ENCODE measurements around the gene PARPBP. TPM values are rescaled to one million over a fixed set of nuclear protein-coding genes. Genes with fewer than 3 reads are reported as not detected.

Gene PARPBP
- total RNA-seq, 4 donors from 2014 or later = 0.26 to 26.8 (median 1.2) TPM

GRCh38 chr12:102182635-102183034 is 62.7 kb downstream of the PARPBP start:
- Histone ChIP-seq H3K4me3 (no peak overlapping the region), H3K36me3 (no peaks in the 10 kb centered on the region), H3K4me1 (no peaks in the 10 kb centered on the region), H3K27me3 (no peaks in the 10 kb centered on the region), H3K9me3 (no peaks in the 10 kb centered on the region), H3K27ac (no peak overlapping the region)
- no peak for DNase-seq
- intact Hi-C loops (cut with DNase I; ENCODE audit: low total_unique reads) = no loop called here
- no peak for TF ChIP-seq POLR2A (IDR thresholded peaks at IDR 0.05)
- TF ChIP-seq, protein P1, sequence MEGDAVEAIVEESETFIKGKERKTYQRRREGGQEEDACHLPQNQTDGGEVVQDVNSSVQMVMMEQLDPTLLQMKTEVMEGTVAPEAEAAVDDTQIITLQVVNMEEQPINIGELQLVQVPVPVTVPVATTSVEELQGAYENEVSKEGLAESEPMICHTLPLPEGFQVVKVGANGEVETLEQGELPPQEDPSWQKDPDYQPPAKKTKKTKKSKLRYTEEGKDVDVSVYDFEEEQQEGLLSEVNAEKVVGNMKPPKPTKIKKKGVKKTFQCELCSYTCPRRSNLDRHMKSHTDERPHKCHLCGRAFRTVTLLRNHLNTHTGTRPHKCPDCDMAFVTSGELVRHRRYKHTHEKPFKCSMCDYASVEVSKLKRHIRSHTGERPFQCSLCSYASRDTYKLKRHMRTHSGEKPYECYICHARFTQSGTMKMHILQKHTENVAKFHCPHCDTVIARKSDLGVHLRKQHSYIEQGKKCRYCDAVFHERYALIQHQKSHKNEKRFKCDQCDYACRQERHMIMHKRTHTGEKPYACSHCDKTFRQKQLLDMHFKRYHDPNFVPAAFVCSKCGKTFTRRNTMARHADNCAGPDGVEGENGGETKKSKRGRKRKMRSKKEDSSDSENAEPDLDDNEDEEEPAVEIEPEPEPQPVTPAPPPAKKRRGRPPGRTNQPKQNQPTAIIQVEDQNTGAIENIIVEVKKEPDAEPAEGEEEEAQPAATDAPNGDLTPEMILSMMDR (IDR thresholded peaks at IDR 0.05) = no peak

DNA sequence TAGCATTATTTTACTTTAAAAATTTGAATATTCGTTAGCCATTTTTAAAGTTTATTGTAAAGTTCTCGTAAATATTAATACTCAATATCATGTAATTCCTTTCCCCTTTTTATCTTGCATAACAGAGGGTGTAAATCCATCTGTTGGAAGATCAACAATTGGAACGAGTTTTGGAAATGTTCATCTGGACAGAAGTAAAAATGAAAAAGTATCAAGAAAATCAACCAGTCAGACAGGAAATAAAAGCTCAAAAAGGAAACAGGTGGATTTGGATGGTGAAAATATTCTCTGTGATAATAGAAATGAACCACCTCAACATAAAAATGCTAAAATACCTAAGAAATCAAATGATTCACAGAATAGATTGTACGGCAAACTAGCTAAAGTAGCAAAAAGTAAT is 75.8 kb downstream of the PARPBP start:
- H3K27ac ChIP-seq = no peak overlapping the region
- H3K4me1 ChIP-seq = no peaks in the 10 kb centered on the region
- no peaks in the 10 kb centered on the region for H3K36me3 ChIP-seq
- TF ChIP-seq, protein P1 (IDR thresholded peaks at IDR 0.05) = no peak
- no peak for TF ChIP-seq POLR2A (IDR thresholded peaks at IDR 0.05)
- no peak for DNase-seq
- H3K4me3 ChIP-seq = no peak overlapping the region
- no peaks in the 10 kb centered on the region for H3K9me3 ChIP-seq
- no peaks in the 10 kb centered on the region for H3K27me3 ChIP-seq
- intact Hi-C loops (cut with DNase I; ENCODE audit: low total_unique reads) = no loop called here

DNA sequence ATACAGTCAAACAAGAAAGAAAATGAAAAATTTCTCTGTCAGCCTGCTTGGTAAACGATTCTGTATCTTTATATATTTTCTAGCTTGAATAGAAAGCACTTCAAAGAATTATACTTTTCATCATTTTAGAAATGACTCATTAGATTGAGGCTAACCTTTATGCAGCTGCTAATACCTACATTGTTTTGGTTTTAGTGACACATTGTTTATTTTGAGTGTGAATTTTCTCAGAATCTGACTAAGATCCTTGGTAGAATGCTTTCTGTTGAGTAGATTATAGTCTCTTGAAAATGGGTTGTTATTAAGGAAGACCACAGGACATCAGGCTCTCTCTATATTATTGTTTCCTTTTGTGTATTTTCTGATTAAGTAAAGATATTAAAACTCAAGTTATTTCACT is 77.8 kb downstream of the PARPBP start, which contains the start of gene PMCH:
PMCH (minus strand) TSS at position 45 of the 400 bp plus-strand sequence. CDS start 63 bp downstream, outside the sequence.
- H3K4me3 ChIP-seq = no peak within 1 kb of the TSS
- TF ChIP-seq, protein P1 (IDR thresholded peaks at IDR 0.05) = no peak
- no peak for TF ChIP-seq POLR2A (IDR thresholded peaks at IDR 0.05)
- no peak for DNase-seq
- intact Hi-C loops (cut with DNase I; ENCODE audit: low total_unique reads) = no loop called here
- no peaks in the 10 kb centered on the region for H3K27me3 ChIP-seq
- no peak within 1 kb of the TSS for H3K27ac ChIP-seq
- H3K9me3 ChIP-seq = no peaks in the 10 kb centered on the region
- no peaks in the 10 kb centered on the region for H3K4me1 ChIP-seq
- H3K36me3 ChIP-seq = no peaks in the 10 kb centered on the region

DNA sequence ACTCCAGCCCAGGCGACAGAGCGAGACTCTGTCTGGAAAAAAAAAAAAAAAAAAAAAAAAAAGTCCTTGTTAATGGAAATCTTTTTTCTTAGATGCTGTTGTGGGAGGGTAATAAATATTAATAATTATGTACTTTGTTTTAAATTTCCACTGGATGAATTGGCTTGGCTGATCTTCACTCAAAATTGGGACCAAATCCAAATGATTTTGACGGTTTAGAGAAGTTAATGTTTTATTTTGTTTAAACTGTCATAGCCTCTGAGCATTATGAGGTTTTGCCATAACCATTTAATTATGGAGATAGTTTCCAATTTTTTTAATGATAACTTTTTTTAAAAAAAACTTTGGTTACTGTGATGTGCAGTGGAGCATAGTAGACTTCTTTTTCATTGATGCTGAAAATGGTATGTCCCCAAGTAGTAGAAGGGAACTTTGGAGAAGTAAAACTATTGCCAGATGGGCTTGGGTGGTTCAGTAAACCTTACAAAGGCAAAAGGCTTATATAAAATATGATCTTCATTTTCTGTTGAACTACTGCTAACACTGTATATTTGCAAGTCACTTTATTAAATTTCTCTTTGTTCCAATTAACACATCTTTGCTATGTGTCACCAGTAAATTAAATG is 81.6 kb downstream of the PARPBP start:
- TF ChIP-seq, protein P1 (IDR thresholded peaks at IDR 0.05) = no peak
- TF ChIP-seq POLR2A (IDR thresholded peaks at IDR 0.05) = no peak

DNA sequence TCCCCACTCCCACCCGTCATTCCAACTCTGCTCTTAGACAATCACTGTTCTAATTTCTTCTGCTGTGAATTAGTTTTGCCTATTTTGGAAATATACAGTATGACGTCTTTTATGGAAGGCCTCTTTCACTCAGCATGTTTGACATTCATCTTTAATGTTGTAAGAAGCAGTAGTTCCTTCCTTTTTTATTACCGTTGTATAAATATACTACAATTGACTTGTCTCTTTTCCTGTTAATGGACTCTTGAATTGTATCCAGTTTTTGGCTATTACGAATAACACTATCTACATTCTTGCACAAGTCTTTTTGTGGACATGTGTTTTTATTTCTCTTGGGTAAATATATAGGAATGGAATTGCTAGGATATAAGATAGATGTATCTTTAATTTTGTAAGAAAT is 82.6 kb downstream of the PARPBP start:
- Histone ChIP-seq H3K27ac (no peak overlapping the region), H3K36me3 (no peaks in the 10 kb centered on the region), H3K9me3 (no peaks in the 10 kb centered on the region), H3K4me1 (no peaks in the 10 kb centered on the region), H3K4me3 (no peak overlapping the region), H3K27me3 (no peaks in the 10 kb centered on the region)
- no peak for DNase-seq
- no peak for TF ChIP-seq POLR2A (IDR thresholded peaks at IDR 0.05)
- TF ChIP-seq, protein P1 (IDR thresholded peaks at IDR 0.05) = no peak
- intact Hi-C loops (cut with DNase I; ENCODE audit: low total_unique reads) = no loop called here

More for the DNA sequence above, 81.6 kb downstream of the PARPBP start:
- Histone ChIP-seq H3K4me3 (no peak overlapping the region), H3K27ac (no peak overlapping the region), H3K36me3 (no peaks in the 10 kb centered on the region), H3K9me3 (no peaks in the 10 kb centered on the region), H3K27me3 (no peaks in the 10 kb centered on the region), H3K4me1 (no peaks in the 10 kb centered on the region)
- DNase-seq = no peak
- intact Hi-C loops (cut with DNase I; ENCODE audit: low total_unique reads) = no loop called here

All from uterus (tissue), 4 donors.